RWPE1 (cell line): Measurements from ENCODE around the gene VPS54.

Source experiments
- CTCF ChIA-PET: fragments of 350-600 bp; sonication (Branson Sonifier 250); formaldehyde crosslinking; extraction: SDS; loops from one replicate; lab custom pipeline; 2021; lab: Yijun Ruan, JAX
- POLR2A ChIA-PET: fragments of 400-600 bp; formaldehyde crosslinking; extraction: SDS; loops from one replicate; lab custom pipeline; 2020; ENCODE audit warnings: antibody characterized with exemption; ENCODE audit not compliant: low non-redundant PET; lab: Yijun Ruan, JAX
- DNase-seq: peaks from one replicate; pipeline ENCODE4 v3.0.0; 2012; ENCODE audit warnings: low spot score
- H3K27ac ChIP-seq: fragments of 450-650 bp; 2 replicates; pipeline ENCODE4 v1.5.1; 2017
- TF ChIP-seq, protein P1 (sequence below): fragments of 450-650 bp; conservative IDR thresholded peaks from 2 replicates; pipeline ENCODE4 v1.5.1; 2017; ENCODE audit warnings: low read depth, mild to moderate bottlenecking

Gene VPS54

GRCh38 chr2:63870679-63871078, 148.5 kb downstream of the VPS54 start:
- TF ChIP-seq, protein P1, sequence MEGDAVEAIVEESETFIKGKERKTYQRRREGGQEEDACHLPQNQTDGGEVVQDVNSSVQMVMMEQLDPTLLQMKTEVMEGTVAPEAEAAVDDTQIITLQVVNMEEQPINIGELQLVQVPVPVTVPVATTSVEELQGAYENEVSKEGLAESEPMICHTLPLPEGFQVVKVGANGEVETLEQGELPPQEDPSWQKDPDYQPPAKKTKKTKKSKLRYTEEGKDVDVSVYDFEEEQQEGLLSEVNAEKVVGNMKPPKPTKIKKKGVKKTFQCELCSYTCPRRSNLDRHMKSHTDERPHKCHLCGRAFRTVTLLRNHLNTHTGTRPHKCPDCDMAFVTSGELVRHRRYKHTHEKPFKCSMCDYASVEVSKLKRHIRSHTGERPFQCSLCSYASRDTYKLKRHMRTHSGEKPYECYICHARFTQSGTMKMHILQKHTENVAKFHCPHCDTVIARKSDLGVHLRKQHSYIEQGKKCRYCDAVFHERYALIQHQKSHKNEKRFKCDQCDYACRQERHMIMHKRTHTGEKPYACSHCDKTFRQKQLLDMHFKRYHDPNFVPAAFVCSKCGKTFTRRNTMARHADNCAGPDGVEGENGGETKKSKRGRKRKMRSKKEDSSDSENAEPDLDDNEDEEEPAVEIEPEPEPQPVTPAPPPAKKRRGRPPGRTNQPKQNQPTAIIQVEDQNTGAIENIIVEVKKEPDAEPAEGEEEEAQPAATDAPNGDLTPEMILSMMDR: no peak
- no peak for DNase-seq
- H3K27ac ChIP-seq: no peak overlapping the region
- CTCF ChIA-PET: interaction anchor here (0.6 kb wide), 1 partner anchor 26 kb away, joined by 3 read pairs; no protein-coding TSS in a partner anchor
- POLR2A ChIA-PET: no interaction called here

- POLR2A ChIA-PET: no interaction called here
- no peak for DNase-seq
- CTCF ChIA-PET: no interaction called here
- no peak overlapping the region for H3K27ac ChIP-seq
- TF ChIP-seq, protein P1: no peak
Observed at GRCh38 chr2:63866009-63866709, 153.1 kb downstream of the VPS54 start.

DNA sequence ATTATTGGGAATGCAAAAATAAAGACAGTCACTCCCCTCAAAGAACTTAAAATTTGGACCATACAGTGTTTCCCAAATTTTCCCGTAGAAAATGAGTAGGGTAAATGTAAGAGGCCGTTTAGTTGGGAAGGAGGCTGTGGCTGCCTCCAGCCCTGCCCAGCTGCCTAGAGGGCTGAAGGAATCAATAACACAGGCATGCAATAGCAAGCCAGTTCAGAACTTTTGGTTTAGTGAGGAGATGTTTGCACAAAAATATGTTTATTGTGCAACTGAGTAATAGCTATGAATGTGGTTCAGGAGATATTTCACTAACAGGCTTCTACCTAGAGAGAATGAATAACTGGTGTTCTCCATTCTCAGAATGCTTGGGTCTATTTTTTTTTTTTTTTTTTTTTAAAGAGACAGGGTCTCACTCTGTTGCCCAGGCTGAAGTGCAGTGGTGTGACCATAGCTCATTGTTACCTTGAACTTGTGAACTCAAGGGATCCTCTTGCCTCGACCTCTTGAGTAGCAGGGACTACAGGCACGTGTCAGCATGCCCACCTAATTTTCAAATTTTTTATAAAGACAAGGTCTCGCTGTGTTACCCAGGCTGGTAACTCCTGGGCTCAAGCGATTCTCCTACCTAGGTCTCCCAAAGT, 153.9 kb downstream of the VPS54 start:
- H3K27ac ChIP-seq: no peak overlapping the region

DNA sequence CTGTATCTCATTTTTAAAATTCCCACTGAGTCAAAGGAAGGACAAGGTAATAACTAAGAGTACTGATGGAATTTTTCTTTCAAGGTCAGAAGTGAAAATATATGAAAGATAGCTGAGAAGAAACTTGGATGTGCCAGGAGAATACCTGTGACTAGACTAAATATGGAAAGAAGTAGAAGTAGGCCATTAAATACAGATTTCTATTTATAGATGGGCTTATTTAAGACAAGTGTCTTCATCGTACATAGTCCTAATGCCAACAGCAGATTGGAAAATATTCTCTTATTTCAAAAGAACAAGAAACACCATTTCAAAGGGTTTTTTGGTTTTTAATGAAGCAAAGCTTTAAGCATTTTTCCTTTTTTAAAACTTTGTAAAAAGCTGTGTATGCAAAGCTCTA, 155.5 kb downstream of the VPS54 start:
- ChIA-PET POLR2A (no interaction called here), CTCF (no interaction called here)
- DNase-seq: no peak
- TF ChIP-seq, protein P1: no peak
- no peak overlapping the region for H3K27ac ChIP-seq

More for the DNA sequence above, 153.9 kb downstream of the VPS54 start:
- no peak for DNase-seq
- POLR2A ChIA-PET: no interaction called here
- CTCF ChIA-PET: interaction anchor here (0.6 kb wide), 1 partner anchor 154 kb away, joined by 5 read pairs; no protein-coding TSS in a partner anchor
- TF ChIP-seq, protein P1: no peak

DNA sequence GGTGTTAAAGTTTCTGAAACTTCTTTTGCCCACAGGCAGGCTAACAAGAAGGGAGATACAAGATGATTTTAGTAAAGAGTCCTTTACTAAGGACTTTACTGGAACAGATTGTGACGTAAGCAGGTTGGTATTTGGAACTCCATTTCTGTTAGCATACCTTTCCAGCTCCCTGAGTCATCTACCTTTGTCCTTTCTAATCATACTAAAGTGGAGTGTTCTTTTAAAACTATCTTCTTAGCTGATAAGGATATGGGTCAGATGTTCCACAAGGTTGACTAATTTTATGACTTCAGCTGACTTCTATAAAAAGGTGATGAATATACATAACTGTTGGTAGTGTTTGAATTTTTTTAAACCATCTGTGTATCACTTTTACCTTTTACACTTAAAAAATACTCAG, 156.4 kb downstream of the VPS54 start:
- H3K27ac ChIP-seq: no peak overlapping the region
- TF ChIP-seq, protein P1: no peak
- CTCF ChIA-PET: interaction anchor here (0.6 kb wide), 1 partner anchor 10 kb away, joined by 3 read pairs; no protein-coding TSS in a partner anchor
- POLR2A ChIA-PET: no interaction called here
- peak; percentile 66 for DNase-seq

DNA sequence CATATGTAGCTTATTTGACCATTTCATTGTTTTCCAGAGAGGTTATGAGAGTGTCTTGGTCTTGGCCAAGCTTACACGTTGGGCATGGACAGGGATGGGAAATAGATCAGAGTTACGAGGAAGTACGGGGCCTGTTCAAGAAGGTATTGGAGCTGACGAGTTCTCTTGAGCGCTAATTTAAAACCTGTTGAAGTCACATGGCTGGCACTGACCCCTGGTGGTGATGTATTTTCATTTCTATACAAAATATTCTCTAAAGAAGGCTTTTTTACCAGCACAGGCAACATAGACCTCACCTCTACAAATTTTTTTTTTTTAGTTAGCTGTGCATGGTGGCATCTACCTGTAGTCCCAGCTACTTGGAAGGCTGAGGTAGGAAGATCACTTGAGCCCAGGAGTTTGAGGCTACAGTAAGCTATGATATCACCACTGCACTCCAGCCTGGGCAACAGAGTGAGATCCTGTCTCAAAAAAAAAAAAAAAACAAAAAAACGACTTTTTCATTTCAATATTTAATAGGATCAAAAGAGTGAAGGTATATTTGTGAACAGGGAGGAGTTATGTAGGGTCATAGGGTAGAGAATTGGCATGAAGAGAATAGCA, 157.9 kb downstream of the VPS54 start:
- TF ChIP-seq, protein P1: peak; percentile 41; the same call in 1 of the 2 replicates
- POLR2A ChIA-PET: interaction anchor here (0.9 kb wide), 1 partner anchor 20 kb away, joined by 7 read pairs; the partner anchor contains the start of gene UGP2
- CTCF ChIA-PET: interaction anchor here (0.6 to 2.0 kb wide), 13 partner anchors 16 to 959 kb away, joined by 3 to 16 read pairs (median 4); no protein-coding TSS in a partner anchor
- no peak overlapping the region for H3K27ac ChIP-seq
- DNase-seq: peak; percentile 15
